Measurements from ENCODE around the gene NAB1. TPM values are rescaled to one million over a fixed set of nuclear protein-coding genes. Genes with fewer than 3 reads are reported as not detected.
"Not testable (repeated sequence)": the region's sequence is repeated elsewhere in the genome, so short reads cannot be mapped to it uniquely, and the experiment has no call there.

NAB1 gene
- polyA plus RNA-seq, 1 donor from 2014 or later: 49.8 TPM

DNA sequence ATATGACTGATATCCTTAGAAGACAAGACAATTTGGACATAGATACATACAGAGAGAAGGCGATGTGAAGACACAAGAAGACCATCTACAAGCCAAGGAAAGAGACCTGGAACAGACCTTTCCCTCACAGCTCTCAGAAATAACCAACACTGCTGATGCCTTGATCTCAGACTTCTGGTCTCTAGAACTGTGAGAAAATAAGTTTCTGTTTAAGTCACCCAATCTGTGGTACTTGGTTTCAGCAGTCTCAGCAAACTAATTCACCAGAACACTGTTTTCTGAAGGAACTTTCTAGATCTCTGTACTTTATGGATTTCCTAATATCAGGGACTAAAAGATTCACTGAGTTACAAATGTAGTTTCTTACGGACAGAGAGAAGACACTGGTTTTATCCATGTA, 58.8 kb downstream of the NAB1 start:
- Histone ChIP-seq H4K20me1 (ENCODE audit: insufficient read depth) (no peaks in the 10 kb centered on the region), H3K4me3 (ENCODE audit: low read length) (no peak overlapping the region), H3F3A (ENCODE audit: insufficient read depth, low read length, poor library complexity, severe bottlenecking) (no peaks in the 10 kb centered on the region), H3K9ac (ENCODE audit: low read length) (no peak overlapping the region), H3K9me3 (ENCODE audit: low read length) (no peaks in the 10 kb centered on the region), H3K36me3 (ENCODE audit: insufficient read depth, low read length) (no peaks in the 10 kb centered on the region), H3K4me2 (ENCODE audit: low read length) (no peak overlapping the region), H3K27me3 (ENCODE audit: insufficient read depth, low read depth, low read length) (no peaks in the 10 kb centered on the region), H3K79me2 (replicated peaks; ENCODE audit: insufficient read depth, low read length) (no peaks in the 10 kb centered on the region), H3K27ac (ENCODE audit: low read length) (no peak overlapping the region), H3K9me2 (ENCODE audit: insufficient read depth, low read length) (no peaks in the 10 kb centered on the region), H2AFZ (ENCODE audit: low read depth, low read length) (no peak overlapping the region)
- TF ChIP-seq TAF1 (IDR thresholded peaks at IDR 0.05; ENCODE audit: low read depth) (no peak), EP300 (conservative IDR thresholded peaks at IDR 0.05; ENCODE audit: poor library complexity, severe bottlenecking) (no peak), EZH2 (IDR thresholded peaks at IDR 0.05; ENCODE audit: borderline replicate concordance, insufficient read depth, low read length, poor library complexity, severe bottlenecking) (no peak), MXI1 (conservative IDR thresholded peaks at IDR 0.05; ENCODE audit: poor library complexity, severe bottlenecking) (no peak), REST (IDR thresholded peaks at IDR 0.05; ENCODE audit: borderline replicate concordance) (no peak), RAD21 (conservative IDR thresholded peaks at IDR 0.05) (no peak), SMC3 (conservative IDR thresholded peaks at IDR 0.05; ENCODE audit: poor library complexity) (no peak), POLR2AphosphoS5 (IDR thresholded peaks at IDR 0.05) (no peak), CTCF (IDR thresholded peaks at IDR 0.05; ENCODE audit: poor library complexity, severe bottlenecking) (no peak)

- H3K9me3 ChIP-seq (ENCODE audit: low read length); H3K27me3 ChIP-seq (ENCODE audit: insufficient read depth, low read depth, low read length); H3K79me2 ChIP-seq (replicated peaks; ENCODE audit: insufficient read depth, low read length); H3K27ac ChIP-seq (ENCODE audit: low read length); H3K4me2 ChIP-seq (ENCODE audit: low read length); H3K9ac ChIP-seq (ENCODE audit: low read length); H3K36me3 ChIP-seq (ENCODE audit: insufficient read depth, low read length); H2AFZ ChIP-seq (ENCODE audit: low read depth, low read length); H3K4me3 ChIP-seq (ENCODE audit: low read length); H3F3A ChIP-seq (ENCODE audit: insufficient read depth, low read length, poor library complexity, severe bottlenecking); H4K20me1 ChIP-seq (ENCODE audit: insufficient read depth); H3K9me2 ChIP-seq (ENCODE audit: insufficient read depth, low read length): not testable (repeated sequence)
Observed at GRCh38 chr2:190708650-190709049, 59.8 kb downstream of the NAB1 start.

- Histone ChIP-seq H3K4me2 (ENCODE audit: low read length) (no peak overlapping the region), H3K27ac (ENCODE audit: low read length) (no peak overlapping the region), H4K20me1 (ENCODE audit: insufficient read depth) (no peaks in the 10 kb centered on the region), H3K4me3 (ENCODE audit: low read length) (no peak overlapping the region), H3K27me3 (ENCODE audit: insufficient read depth, low read depth, low read length) (no peaks in the 10 kb centered on the region), H3F3A (ENCODE audit: insufficient read depth, low read length, poor library complexity, severe bottlenecking) (no peaks in the 10 kb centered on the region), H3K9ac (ENCODE audit: low read length) (no peak overlapping the region), H3K36me3 (ENCODE audit: insufficient read depth, low read length) (no peaks in the 10 kb centered on the region), H3K79me2 (replicated peaks; ENCODE audit: insufficient read depth, low read length) (no peaks in the 10 kb centered on the region), H3K9me2 (ENCODE audit: insufficient read depth, low read length) (no peaks in the 10 kb centered on the region), H3K9me3 (ENCODE audit: low read length) (no peaks in the 10 kb centered on the region), H2AFZ (ENCODE audit: low read depth, low read length) (no peak overlapping the region)
- no peak for TF ChIP-seq CTCF (IDR thresholded peaks at IDR 0.05; ENCODE audit: poor library complexity, severe bottlenecking)
- no peak for TF ChIP-seq EZH2 (IDR thresholded peaks at IDR 0.05; ENCODE audit: borderline replicate concordance, insufficient read depth, low read length, poor library complexity, severe bottlenecking)
- no peak for TF ChIP-seq MXI1 (conservative IDR thresholded peaks at IDR 0.05; ENCODE audit: poor library complexity, severe bottlenecking)
- TF ChIP-seq REST (IDR thresholded peaks at IDR 0.05; ENCODE audit: borderline replicate concordance): no peak
- no peak for TF ChIP-seq RAD21 (conservative IDR thresholded peaks at IDR 0.05)
- TF ChIP-seq SMC3 (conservative IDR thresholded peaks at IDR 0.05; ENCODE audit: poor library complexity): no peak
- no peak for TF ChIP-seq EP300 (conservative IDR thresholded peaks at IDR 0.05; ENCODE audit: poor library complexity, severe bottlenecking)
- no peak for TF ChIP-seq TAF1 (IDR thresholded peaks at IDR 0.05; ENCODE audit: low read depth)
- no peak for TF ChIP-seq POLR2AphosphoS5 (IDR thresholded peaks at IDR 0.05)
Observed at GRCh38 chr2:190711069-190711468, 62.2 kb downstream of the NAB1 start.
